Spinal cord (tissue), 10 donors: ENCODE results near the gene HS3ST5. TPM values are rescaled to one million over a fixed set of nuclear protein-coding genes. Genes with fewer than 3 reads are reported as not detected.
A peak's percentile ranks its signal among the peaks of the same experiment; 100 is the strongest.

Experiments used
- DNase-seq, 6 donors: peaks; one replicate each; pipeline versions ENCODE4 v3.0.0 to v3.0.0-alpha.2; 2013 to 2015; ENCODE audit warnings: low spot score in 6 of 6, low read depth in 4 of 6
- H3K27ac ChIP-seq: one replicate; pipeline ENCODE4 v1.5.1; 2013; ENCODE audit warnings: low read depth, low read length, control low read depth
- H3K27me3 ChIP-seq: one replicate; pipeline ENCODE4 v1.6.1; 2013; ENCODE audit warnings: low read length; ENCODE audit not compliant: control insufficient read depth, insufficient read depth
- H3K36me3 ChIP-seq: one replicate; pipeline ENCODE4 v1.6.1; 2013; ENCODE audit warnings: low read length; ENCODE audit not compliant: control insufficient read depth, insufficient read depth
- H3K4me1 ChIP-seq: one replicate; pipeline ENCODE4 v1.6.1; 2013; ENCODE audit warnings: low read length; ENCODE audit not compliant: control insufficient read depth, insufficient read depth
- H3K4me3 ChIP-seq: one replicate; pipeline ENCODE4 v1.5.1; 2013; ENCODE audit warnings: low read depth, low read length, control low read depth
- H3K9me3 ChIP-seq: one replicate; pipeline ENCODE4 v1.6.1; 2013; ENCODE audit warnings: low read length; ENCODE audit not compliant: control insufficient read depth, insufficient read depth
- WGBS: methylation state at CpG from one replicate; pipeline ENCODE4 v1.1.5; 2013; ENCODE audit warnings: missing lambda C conversion rate; ENCODE audit not compliant: insufficient coverage; 5-methylcytosine and 5-hydroxymethylcytosine counted together
- polyA plus RNA-seq, 2 donors: library from polyadenylated mRNA; unstranded; fragments of 120-200 nt; gene quantifications; one replicate each; pipeline ENCODE4 v1.2.1, GENCODE V29; 2013; ENCODE audit not compliant: insufficient read length in 2 of 2
- total RNA-seq, 2 donors: library from RNA; depleted of rRNA in 1 of 2; stranded (reverse); fragments of 120-200 nt in 1 of 2; fragments of >200 nt in 1 of 2; gene quantifications; one replicate each; pipeline versions ENCODE4 v1.2.3 to v1.2.4, GENCODE V29; 2013 to 2014
- donor health status: healthy.

HS3ST5 gene
- total and polyA plus RNA-seq, 4 donors = 4.1 to 25.8 (median 21.9) TPM

DNA sequence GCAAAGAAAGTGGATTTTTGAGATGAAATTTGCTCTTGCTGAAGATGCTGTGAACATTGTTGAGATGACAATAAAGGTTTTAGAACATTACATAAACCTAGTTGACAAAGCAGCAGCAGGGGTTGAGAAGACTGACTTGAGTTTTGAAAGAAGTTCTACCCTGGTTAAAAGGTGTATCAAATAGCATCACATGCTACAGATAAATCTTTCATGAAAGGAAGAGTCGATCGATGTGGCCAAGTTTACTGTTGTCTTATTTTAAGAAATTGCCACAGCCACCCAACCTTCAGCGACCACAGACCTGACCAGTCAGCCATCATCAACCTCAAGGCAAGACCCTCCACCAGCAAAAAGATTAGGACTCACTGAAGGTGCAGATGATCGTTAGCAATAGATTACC, 155.3 kb downstream of the HS3ST5 start:
- no peak overlapping the region for H3K4me3 ChIP-seq
- DNase-seq = no peak
- H3K4me1 ChIP-seq = no peaks in the 10 kb centered on the region
- H3K9me3 ChIP-seq = no peaks in the 10 kb centered on the region
- WGBS = no CpG with 5 or more reads among the region's 4 CpGs
- H3K27me3 ChIP-seq = no peaks in the 10 kb centered on the region
- no peak overlapping the region for H3K27ac ChIP-seq
- no peaks in the 10 kb centered on the region for H3K36me3 ChIP-seq

DNA sequence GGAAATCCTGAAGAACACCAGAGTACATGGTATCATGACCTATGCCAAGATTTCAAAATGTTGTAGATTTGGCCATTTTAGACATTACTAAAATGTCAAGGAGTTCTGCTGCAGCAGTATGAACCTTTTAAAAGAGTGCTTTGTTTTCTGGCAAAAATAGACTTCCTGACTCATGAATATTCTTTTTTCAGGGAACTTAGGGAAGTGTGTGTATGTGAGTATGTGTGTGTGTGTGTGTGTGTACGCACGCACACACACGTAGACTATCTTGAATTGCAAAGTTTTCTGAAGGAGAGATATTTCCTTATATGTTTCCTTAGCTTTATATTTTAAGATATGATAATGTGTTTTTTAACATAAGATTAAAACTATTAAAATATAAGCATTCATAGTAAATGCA, 161.2 kb downstream of the HS3ST5 start:
- DNase-seq = no peak
- no peak overlapping the region for H3K27ac ChIP-seq
- no CpG with 5 or more reads among the region's 3 CpGs for WGBS

DNA sequence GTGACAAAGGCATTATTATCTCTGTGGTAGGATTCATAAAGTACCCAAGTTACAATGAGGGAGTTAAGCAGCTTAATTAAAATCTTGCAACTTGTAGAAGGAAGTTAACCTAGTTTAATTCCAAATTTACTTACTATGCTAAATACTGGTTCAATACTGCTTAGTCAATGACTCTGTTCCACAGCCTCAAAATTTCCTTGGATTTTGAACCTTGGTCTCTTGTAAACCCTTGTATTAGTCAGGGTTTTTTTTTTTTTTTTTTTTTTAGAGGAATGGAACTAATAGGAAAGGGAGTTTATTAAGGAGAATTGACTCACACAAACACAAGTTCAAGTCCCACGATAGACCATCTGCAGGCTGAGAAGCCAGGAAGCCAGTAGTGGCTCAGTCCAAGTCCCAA, 163.4 kb downstream of the HS3ST5 start:
- Histone ChIP-seq H3K27ac (no peak overlapping the region), H3K4me3 (no peak overlapping the region), H3K27me3 (no peaks in the 10 kb centered on the region), H3K36me3 (no peaks in the 10 kb centered on the region), H3K4me1 (no peaks in the 10 kb centered on the region), H3K9me3 (no peaks in the 10 kb centered on the region)
- no peak for DNase-seq
- WGBS = 90% methylated on average over 1 of the region's 1 CpG

More for the DNA sequence above, 161.2 kb downstream of the HS3ST5 start:
- no peaks in the 10 kb centered on the region for H3K27me3 ChIP-seq
- H3K4me3 ChIP-seq = no peak overlapping the region
- no peaks in the 10 kb centered on the region for H3K9me3 ChIP-seq
- no peaks in the 10 kb centered on the region for H3K4me1 ChIP-seq
- no peaks in the 10 kb centered on the region for H3K36me3 ChIP-seq

DNA sequence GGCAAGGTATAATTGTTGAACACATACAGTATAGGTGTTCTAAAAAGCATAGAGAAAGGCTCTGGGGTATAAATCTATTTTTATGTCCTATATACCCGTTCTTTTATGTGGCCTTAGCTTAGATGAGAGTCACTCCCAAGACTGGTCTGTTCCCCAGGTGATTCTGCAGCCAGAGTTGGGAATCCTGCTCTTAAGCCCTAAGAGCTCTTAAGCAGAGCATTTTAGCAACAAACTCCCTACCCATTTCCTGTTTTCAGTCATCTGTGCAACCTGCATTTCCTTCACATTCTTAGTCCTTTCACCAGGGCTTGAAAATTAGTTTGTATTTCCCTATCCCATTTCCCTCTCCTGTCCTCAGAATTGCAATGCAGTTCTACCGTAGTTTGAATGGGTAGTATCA, 166.1 kb downstream of the HS3ST5 start:
- Histone ChIP-seq H3K9me3 (no peaks in the 10 kb centered on the region), H3K27me3 (no peaks in the 10 kb centered on the region), H3K4me1 (no peaks in the 10 kb centered on the region), H3K36me3 (no peaks in the 10 kb centered on the region), H3K4me3 (no peak overlapping the region), H3K27ac (no peak overlapping the region)
- WGBS = no CpG with 5 or more reads among the region's 2 CpGs
- no peak for DNase-seq

DNA sequence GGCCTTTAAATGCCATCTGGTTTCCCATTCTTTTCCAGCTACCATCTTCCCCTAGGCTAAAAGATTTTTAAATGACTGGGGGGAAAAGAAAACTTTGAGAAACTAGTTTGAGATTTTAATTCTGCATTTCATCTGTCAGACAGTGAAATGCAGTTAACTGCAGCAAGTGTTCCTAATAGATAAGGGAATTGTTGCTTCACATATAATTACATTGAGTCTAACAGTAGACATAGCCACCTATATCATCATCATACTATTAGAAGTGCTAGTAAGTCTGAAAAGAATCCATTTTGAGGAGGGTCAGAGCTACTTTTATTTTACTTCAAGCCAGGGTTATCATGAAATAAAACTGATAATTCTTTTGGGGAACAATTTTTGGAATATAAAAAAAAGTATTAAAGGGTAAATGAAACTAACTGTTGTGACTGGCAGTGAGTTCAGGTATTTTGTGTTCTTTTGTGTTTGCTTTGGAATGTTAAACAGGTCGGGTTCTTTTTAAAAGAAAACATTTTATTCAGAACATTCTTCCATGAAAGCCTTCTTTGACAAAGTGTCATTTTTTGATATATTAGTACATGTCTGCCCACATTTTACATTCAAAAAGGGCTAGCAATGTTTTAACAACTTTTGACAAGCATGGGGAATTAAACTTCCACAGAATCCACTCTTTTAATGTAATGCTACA, 170.1 kb downstream of the HS3ST5 start:
- no peak overlapping the region for H3K27ac ChIP-seq

DNA sequence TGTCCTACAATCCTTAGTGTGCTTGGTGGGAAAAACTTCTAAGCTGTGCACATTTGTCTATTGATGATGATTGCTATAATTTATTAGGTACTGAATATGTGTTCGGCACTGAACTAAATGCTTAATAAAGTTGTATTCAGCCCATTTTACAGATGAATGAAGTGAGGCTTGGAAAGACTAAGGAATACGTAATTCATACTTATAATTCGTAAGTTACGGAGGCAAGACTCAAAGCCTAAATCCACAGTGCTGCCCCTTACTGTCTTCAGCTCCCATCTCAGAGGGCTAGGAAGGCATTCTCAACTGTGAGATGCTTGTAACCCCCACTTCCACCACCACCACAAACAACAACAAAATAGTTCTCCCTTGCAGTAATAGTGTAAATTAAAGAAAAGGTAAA, 171.3 kb downstream of the HS3ST5 start:
- no peak overlapping the region for H3K4me3 ChIP-seq
- 100% methylated on average over 3 of the region's 4 CpGs for WGBS
- H3K27ac ChIP-seq = no peak overlapping the region
- H3K27me3 ChIP-seq = no peaks in the 10 kb centered on the region
- H3K9me3 ChIP-seq = no peaks in the 10 kb centered on the region
- H3K36me3 ChIP-seq = no peaks in the 10 kb centered on the region
- H3K4me1 ChIP-seq = no peaks in the 10 kb centered on the region
- DNase-seq = no peak

More for the DNA sequence above, 170.1 kb downstream of the HS3ST5 start:
- Histone ChIP-seq H3K4me1 (no peaks in the 10 kb centered on the region), H3K9me3 (no peaks in the 10 kb centered on the region), H3K27me3 (no peaks in the 10 kb centered on the region), H3K4me3 (no peak overlapping the region), H3K36me3 (no peaks in the 10 kb centered on the region)
- WGBS = no CpG with 5 or more reads among the region's 1 CpG
- no peak for DNase-seq

DNA sequence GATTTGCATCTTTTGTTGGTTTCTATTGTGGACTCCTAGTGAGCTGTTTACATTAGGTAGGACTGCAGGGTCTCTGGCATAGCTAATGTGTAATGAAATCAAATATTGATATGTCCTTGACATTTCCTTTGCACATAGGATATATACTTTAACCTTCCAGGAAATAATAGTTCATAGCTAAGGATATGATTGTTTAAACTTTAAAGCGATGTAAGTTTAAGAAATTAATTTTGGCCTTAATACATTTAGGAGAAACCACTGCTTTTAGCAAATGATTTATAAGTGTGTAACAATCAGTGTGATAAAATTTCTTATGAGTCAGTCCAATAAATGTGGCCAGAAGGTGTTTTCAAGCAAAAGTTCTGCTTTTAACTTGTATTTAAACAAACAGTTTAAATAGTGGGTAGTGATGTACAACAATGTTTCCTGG, 171.8 kb downstream of the HS3ST5 start:
- Histone ChIP-seq H3K4me1 (no peaks in the 10 kb centered on the region), H3K27me3 (no peaks in the 10 kb centered on the region), H3K9me3 (no peaks in the 10 kb centered on the region), H3K4me3 (no peak overlapping the region), H3K27ac (no peak overlapping the region), H3K36me3 (no peaks in the 10 kb centered on the region)
- no CpG with 5 or more reads among the region's 1 CpG for WGBS
- DNase-seq = no peak

DNA sequence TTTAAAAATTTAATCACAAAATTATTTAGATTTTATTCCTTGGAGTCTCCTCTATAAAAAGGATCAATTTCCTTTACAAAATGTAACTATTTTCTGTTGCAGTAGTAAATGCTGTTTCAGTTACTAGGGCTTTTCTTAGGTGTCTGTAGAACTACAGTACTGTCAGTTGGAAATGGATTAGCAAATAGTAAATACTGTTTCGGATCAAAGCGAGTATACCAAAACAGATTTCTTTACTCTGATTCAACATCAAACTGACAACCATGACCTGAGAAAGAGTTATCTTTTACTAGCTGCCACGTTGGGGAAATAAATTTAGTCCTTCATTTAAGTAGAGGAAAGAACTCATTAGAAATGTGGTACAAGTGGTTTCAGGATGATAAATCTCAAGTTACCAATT, 172.5 kb downstream of the HS3ST5 start:
- peak in 1 of 6 donors; percentile 44 for DNase-seq
- Histone ChIP-seq H3K4me3 (no peak overlapping the region), H3K4me1 (no peaks in the 10 kb centered on the region), H3K9me3 (no peaks in the 10 kb centered on the region), H3K27ac (no peak overlapping the region), H3K36me3 (no peaks in the 10 kb centered on the region), H3K27me3 (no peaks in the 10 kb centered on the region)
- WGBS = no CpG with 5 or more reads among the region's 3 CpGs

DNA sequence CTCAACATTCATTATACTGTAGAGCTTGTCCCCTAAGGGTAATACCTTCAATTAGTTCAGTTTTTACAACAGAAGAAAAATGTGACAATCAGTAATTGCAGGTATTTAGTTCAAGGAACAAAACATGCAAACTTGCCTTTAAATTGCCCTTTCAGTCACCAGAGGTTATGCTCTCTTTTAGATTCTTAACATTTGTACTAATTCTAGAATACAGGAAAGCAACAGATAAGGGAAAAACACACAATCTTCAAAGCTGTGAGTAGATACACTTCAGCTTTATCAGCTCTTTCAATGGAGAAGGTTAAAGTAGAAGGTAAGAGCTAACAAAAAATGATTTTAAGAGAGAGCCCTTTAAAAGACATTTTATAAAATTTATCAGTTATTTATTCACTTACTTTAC, 173.1 kb downstream of the HS3ST5 start:
- Histone ChIP-seq H3K4me1 (no peaks in the 10 kb centered on the region), H3K9me3 (no peaks in the 10 kb centered on the region), H3K36me3 (no peaks in the 10 kb centered on the region), H3K27ac (no peak overlapping the region), H3K27me3 (no peaks in the 10 kb centered on the region), H3K4me3 (no peak overlapping the region)
- no peak for DNase-seq
